ENCODE data around the gene C2orf72.

Gene C2orf72

DNA sequence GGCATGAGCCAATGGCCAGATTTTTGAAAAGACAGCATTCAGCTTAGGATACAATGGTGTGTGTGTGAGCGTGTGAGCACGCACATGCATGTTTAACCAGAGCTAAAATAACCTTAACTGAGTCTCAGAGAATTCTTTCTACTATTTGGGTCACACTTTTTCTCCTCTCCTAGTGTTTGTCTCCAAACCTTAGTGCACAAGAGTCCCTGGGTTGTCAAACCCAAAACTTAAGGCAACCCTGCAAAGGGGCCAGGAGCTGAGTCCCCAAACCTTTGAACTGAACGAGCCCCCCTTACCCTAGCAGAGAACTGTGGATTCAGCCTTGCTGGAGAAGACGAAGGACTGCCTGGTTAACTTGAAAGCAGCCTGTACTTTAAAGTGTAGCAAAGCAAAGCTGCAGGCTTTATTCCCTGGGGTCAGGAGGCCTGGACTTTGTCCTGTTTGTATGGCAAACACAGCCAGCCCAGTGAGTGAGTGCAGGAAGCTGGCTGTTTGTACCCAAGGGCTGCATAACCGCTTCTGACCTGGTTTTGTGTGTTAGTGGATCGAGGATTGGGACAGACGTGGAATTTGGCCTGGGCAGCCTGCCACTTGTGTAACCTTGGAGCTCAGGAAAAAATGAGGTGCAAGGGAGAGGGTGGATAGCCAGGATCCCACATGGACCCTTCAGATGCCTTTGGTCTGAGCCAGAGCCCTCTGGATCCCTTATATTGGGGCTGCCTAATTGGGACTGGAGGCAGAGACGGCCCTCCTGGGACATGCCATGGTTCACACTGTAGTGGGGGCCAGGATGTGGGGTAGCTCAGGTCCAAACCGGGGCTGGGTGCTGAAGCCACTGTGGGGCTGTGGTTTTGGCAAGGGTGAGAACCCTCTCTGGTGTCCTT, 12.9 kb downstream of the C2orf72 start:
- Histone ChIP-seq H3F3A (ENCODE audit: low read depth) (no peaks in the 10 kb centered on the region), H3K36me3 (ENCODE audit: insufficient read depth, low read length) (no peaks in the 10 kb centered on the region), H3K4me3 (ENCODE audit: low read length, poor library complexity, severe bottlenecking) (no peak overlapping the region), H3K9me3 (ENCODE audit: insufficient read depth, low read depth, low read length) (no peaks in the 10 kb centered on the region), H3K79me2 (ENCODE audit: insufficient read depth, low read length) (no peaks in the 10 kb centered on the region), H3K27me3 (ENCODE audit: insufficient read depth, low read length, poor library complexity, severe bottlenecking) (peaks cover 4% of the 10 kb centered on the region), H3K4me1 (ENCODE audit: insufficient read depth, low read length, poor library complexity, severe bottlenecking) (peaks cover 4% of the 10 kb centered on the region), H3K4me2 (ENCODE audit: low read depth, low read length, poor library complexity, severe bottlenecking) (no peak overlapping the region), H3K9ac (ENCODE audit: low read depth, low read length, poor library complexity, severe bottlenecking) (no peak overlapping the region), H2AFZ (ENCODE audit: low read length) (no peak overlapping the region), H4K20me1 (ENCODE audit: insufficient read depth, low read length, poor library complexity, severe bottlenecking) (no peaks in the 10 kb centered on the region), H3K9me2 (replicated peaks; ENCODE audit: low read depth, low read length) (no peaks in the 10 kb centered on the region)
- TF ChIP-seq, protein P1, sequence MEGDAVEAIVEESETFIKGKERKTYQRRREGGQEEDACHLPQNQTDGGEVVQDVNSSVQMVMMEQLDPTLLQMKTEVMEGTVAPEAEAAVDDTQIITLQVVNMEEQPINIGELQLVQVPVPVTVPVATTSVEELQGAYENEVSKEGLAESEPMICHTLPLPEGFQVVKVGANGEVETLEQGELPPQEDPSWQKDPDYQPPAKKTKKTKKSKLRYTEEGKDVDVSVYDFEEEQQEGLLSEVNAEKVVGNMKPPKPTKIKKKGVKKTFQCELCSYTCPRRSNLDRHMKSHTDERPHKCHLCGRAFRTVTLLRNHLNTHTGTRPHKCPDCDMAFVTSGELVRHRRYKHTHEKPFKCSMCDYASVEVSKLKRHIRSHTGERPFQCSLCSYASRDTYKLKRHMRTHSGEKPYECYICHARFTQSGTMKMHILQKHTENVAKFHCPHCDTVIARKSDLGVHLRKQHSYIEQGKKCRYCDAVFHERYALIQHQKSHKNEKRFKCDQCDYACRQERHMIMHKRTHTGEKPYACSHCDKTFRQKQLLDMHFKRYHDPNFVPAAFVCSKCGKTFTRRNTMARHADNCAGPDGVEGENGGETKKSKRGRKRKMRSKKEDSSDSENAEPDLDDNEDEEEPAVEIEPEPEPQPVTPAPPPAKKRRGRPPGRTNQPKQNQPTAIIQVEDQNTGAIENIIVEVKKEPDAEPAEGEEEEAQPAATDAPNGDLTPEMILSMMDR (conservative IDR thresholded peaks at IDR 0.05; ENCODE audit: low read length): no peak
- no peak for TF ChIP-seq EZH2phosphoT487 (IDR thresholded peaks at IDR 0.05; ENCODE audit: borderline replicate concordance)

DNA sequence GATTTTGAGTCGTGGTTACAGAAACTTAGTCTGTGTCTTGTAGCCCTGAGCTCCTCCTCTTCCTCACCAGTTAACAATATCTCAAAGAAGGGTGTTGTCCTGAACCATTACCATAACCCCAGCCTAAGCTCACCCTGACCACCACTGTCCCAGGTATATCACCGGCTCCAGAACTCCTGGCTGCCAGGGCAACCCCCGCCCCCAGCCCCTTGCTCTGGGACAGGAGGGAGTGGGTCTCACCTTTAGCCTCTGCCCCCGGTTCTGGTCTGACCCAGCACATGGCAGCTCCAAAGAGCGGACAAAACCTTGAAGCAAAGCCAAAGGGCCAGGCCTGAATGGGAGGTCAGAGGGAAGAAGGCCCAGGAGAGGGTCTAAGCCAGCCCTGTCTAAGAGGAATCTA, 13.8 kb downstream of the C2orf72 start:
- Histone ChIP-seq H2AFZ (ENCODE audit: low read length) (no peak overlapping the region), H3F3A (ENCODE audit: low read depth) (no peaks in the 10 kb centered on the region), H3K9ac (ENCODE audit: low read depth, low read length, poor library complexity, severe bottlenecking) (no peak overlapping the region)

DNA sequence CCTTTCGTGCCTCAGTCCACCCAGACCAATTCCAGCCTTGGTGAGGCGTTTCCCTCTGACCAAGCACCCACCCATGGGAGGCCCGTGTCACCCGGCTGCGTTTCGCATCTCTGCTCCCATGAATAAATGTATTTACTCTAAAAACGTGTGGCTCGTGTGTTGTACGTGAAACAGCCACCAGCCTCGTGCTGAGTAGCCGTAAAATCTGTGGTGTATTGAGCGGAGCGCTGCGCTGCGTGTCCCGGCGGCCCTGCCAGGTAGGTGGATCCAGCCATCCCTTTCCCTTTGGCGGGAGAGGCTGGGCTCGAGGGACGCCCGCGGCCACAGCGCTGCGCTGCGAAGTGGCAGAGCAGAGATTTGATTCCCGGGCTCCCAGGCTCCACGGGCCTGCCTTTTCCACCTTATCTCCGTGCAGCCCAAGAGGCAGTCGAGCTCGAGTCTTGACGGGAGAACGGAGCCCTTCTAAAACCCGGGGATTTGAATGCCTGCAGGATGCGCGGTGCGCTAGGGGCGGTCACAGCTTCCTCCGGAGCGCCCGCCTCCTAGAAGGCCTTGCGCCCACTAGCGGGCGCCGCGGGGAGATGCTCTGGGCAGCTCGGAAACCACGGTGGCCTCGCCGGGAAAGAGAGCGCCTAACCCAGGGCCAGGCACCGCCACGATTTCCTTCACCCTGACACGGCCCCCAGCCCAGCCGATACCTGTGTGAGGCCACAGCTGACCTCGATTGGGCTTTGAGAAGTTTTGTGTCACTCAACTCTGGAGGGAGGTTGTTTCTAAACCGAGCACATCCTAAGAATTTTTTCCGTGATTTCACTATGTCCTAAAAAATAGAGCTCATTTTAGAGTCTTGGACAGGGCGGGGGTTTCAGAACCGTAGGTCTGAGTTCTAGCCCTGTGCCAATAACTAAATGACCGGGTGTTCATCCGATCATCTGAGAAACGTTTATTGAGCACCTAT, 15.4 kb downstream of the C2orf72 start:
- H3K4me1 ChIP-seq (ENCODE audit: insufficient read depth, low read length, poor library complexity, severe bottlenecking): peaks cover 5% of the 10 kb centered on the region
- peaks cover 5% of the 10 kb centered on the region for H3K27me3 ChIP-seq (ENCODE audit: insufficient read depth, low read length, poor library complexity, severe bottlenecking)
- H3K4me2 ChIP-seq (ENCODE audit: low read depth, low read length, poor library complexity, severe bottlenecking): peak overlapping the region; percentile 78
- TF ChIP-seq, protein P1 (conservative IDR thresholded peaks at IDR 0.05; ENCODE audit: low read length): peak; percentile 83
- TF ChIP-seq EZH2phosphoT487 (IDR thresholded peaks at IDR 0.05; ENCODE audit: borderline replicate concordance): no peak
- peak overlapping the region; percentile 73 for H3K9ac ChIP-seq (ENCODE audit: low read depth, low read length, poor library complexity, severe bottlenecking)
- H3K4me3 ChIP-seq (ENCODE audit: low read length, poor library complexity, severe bottlenecking): peak overlapping the region; percentile 83
- no peaks in the 10 kb centered on the region for H3K9me3 ChIP-seq (ENCODE audit: insufficient read depth, low read depth, low read length)
- peaks cover 10% of the 10 kb centered on the region for H3K79me2 ChIP-seq (ENCODE audit: insufficient read depth, low read length)
- H3F3A ChIP-seq (ENCODE audit: low read depth): no peaks in the 10 kb centered on the region
- no peaks in the 10 kb centered on the region for H3K9me2 ChIP-seq (replicated peaks; ENCODE audit: low read depth, low read length)
- peak overlapping the region; percentile 97 for H2AFZ ChIP-seq (ENCODE audit: low read length)
- no peaks in the 10 kb centered on the region for H3K36me3 ChIP-seq (ENCODE audit: insufficient read depth, low read length)
- H4K20me1 ChIP-seq (ENCODE audit: insufficient read depth, low read length, poor library complexity, severe bottlenecking): peaks cover 10% of the 10 kb centered on the region

More for the DNA sequence above, 13.8 kb downstream of the C2orf72 start:
- Histone ChIP-seq H3K79me2 (ENCODE audit: insufficient read depth, low read length) (no peaks in the 10 kb centered on the region), H3K4me3 (ENCODE audit: low read length, poor library complexity, severe bottlenecking) (no peak overlapping the region), H3K36me3 (ENCODE audit: insufficient read depth, low read length) (no peaks in the 10 kb centered on the region), H3K9me3 (ENCODE audit: insufficient read depth, low read depth, low read length) (no peaks in the 10 kb centered on the region), H3K9me2 (replicated peaks; ENCODE audit: low read depth, low read length) (no peaks in the 10 kb centered on the region), H3K4me1 (ENCODE audit: insufficient read depth, low read length, poor library complexity, severe bottlenecking) (peaks cover 4% of the 10 kb centered on the region), H3K27me3 (ENCODE audit: insufficient read depth, low read length, poor library complexity, severe bottlenecking) (peaks cover 4% of the 10 kb centered on the region), H4K20me1 (ENCODE audit: insufficient read depth, low read length, poor library complexity, severe bottlenecking) (no peaks in the 10 kb centered on the region), H3K4me2 (ENCODE audit: low read depth, low read length, poor library complexity, severe bottlenecking) (no peak overlapping the region)
- no peak for TF ChIP-seq EZH2phosphoT487 (IDR thresholded peaks at IDR 0.05; ENCODE audit: borderline replicate concordance)
- TF ChIP-seq, protein P1 (conservative IDR thresholded peaks at IDR 0.05; ENCODE audit: low read length): no peak
